Naive B cell (primary cell): ENCODE measurements around the gene FBXO48. TPM values are rescaled to one million over a fixed set of nuclear protein-coding genes. Genes with fewer than 3 reads are reported as not detected.

Experiments used
- ATAC-seq, 2 donors: fragments of 150-1000 bp; cut with Tn5 transposase; 2 replicates each; pipeline ENCODE4 v1.10.0; 2021; ENCODE audit warnings: low read depth in 2 of 2, mild to moderate bottlenecking in 2 of 2, moderate library complexity in 2 of 2
- DNase-seq: peaks from one replicate; pipeline ENCODE4 v3.0.0; 2022
- H3K27ac Mint-ChIP-seq, 6 donors: one replicate each; pipeline ENCODE4 v1.8.0; 2020 to 2022; ENCODE audit warnings: mild to moderate bottlenecking in 6 of 6, mixed read lengths in 6 of 6, moderate library complexity in 5 of 6, inconsistent platforms in 2 of 6
- H3K27me3 Mint-ChIP-seq, 3 donors: one replicate each; pipeline ENCODE4 v1.8.0; 2021 to 2022; ENCODE audit warnings: mixed read lengths in 3 of 3, mild to moderate bottlenecking in 1 of 3
- H3K36me3 Mint-ChIP-seq, 2 donors: one replicate each; pipeline ENCODE4 v1.8.0; 2020 to 2022; ENCODE audit warnings: mixed read lengths in 2 of 2, inconsistent platforms in 1 of 2, mild to moderate bottlenecking in 1 of 2
- H3K4me1 Mint-ChIP-seq, 3 donors: one replicate each; pipeline ENCODE4 v1.8.0; 2020 to 2022; ENCODE audit warnings: mixed read lengths in 3 of 3, inconsistent platforms in 1 of 3, mild to moderate bottlenecking in 1 of 3, moderate library complexity in 1 of 3
- H3K4me3 Mint-ChIP-seq, 8 donors: one replicate each; pipeline ENCODE4 v1.8.0; 2020 to 2022; ENCODE audit warnings: mild to moderate bottlenecking in 8 of 8, mixed read lengths in 8 of 8, moderate library complexity in 8 of 8, inconsistent platforms in 2 of 8
- H3K9me3 Mint-ChIP-seq, 7 donors: one replicate each; pipeline ENCODE4 v1.8.0; 2020 to 2022; ENCODE audit warnings: mixed read lengths in 7 of 7, mild to moderate bottlenecking in 5 of 7, inconsistent platforms in 2 of 7, moderate library complexity in 1 of 7
- polyA plus RNA-seq, 6 donors: library from polyadenylated mRNA; unstranded; fragments of 300-500 nt; fragmentation: Illumina TruSeq; gene quantifications; one replicate each; pipeline ENCODE4 v1.2.3, GENCODE V29; 2021; ENCODE audit warnings: low read depth in 6 of 6

Gene FBXO48, protein sequence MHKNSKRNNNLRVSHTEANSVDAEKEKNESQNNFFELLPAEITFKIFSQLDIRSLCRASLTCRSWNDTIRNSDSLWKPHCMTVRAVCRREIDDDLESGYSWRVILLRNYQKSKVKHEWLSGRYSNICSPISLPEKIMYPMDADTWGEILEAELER
- under 1 TPM; 0.19 to 0.58 (median 0.42) TPM for polyA plus RNA-seq

DNA sequence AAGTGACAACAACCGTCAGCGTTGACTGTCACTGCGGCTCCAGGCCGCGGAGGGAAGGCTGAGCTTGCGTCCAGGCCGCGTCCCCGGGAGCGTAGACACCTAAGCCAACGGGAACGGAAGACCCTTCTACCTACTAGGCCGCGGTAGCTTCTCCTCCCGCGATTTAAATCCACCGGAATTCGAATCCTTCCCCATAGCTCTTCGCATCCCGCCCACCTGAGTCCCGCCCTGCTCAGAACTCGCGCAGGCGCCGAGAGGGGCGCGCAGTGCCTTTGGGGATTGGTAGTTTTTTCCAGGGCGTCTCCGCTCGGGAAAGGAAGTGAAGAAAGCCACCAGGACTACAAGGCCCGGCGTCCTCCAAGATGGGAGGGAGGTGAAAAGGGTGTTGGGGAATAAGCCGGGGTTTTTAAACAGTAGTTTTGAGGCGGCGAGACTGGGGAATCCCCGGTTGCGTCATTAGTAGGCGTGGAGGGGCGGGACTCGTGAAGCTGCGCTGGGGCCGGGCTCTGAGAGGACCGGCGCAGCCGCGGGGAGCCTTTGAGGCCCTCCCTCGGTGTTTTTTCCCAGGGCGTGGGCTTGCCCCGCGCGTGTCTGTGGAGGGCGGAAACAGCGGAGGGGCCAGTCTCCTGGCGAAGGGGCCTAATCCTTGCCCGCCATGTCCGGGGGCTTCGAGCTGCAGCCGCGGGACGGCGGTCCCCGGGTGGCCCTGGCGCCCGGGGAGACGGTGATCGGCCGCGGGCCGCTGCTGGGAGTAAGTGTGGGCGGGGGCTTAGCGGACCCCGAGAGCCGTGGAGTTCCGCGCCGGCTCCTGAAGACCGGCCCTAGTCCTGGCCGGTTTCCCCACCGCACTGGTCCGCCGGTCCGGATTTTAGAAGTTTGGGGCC, at the start of gene FBXO48, which contains the start of gene APLF:
FBXO48 (minus strand) TSS at position 218 of the 884 bp plus-strand sequence. CDS start 2,149 bp downstream, outside the sequence.
APLF (plus strand) TSS at position 509 of the 884 bp plus-strand sequence; CDS start at position 656, 147 bp downstream.
- ATAC-seq (peak; percentile 86 to 88), DNase-seq (peak; percentile 99)
- Mint-ChIP-seq H3K36me3 (no peaks in the 10 kb centered on the region), H3K9me3 (no peaks in the 10 kb centered on the region), H3K27ac (peak within 1 kb of the TSS; percentile 91 to 99 (median 96)), H3K4me3 (peak within 1 kb of the TSS; percentile 93 to 98 (median 98)), H3K4me1 (peaks cover 10 to 30% (median 25%) of the 10 kb centered on the region in 3 donors), H3K27me3 (no peaks in the 10 kb centered on the region)

DNA sequence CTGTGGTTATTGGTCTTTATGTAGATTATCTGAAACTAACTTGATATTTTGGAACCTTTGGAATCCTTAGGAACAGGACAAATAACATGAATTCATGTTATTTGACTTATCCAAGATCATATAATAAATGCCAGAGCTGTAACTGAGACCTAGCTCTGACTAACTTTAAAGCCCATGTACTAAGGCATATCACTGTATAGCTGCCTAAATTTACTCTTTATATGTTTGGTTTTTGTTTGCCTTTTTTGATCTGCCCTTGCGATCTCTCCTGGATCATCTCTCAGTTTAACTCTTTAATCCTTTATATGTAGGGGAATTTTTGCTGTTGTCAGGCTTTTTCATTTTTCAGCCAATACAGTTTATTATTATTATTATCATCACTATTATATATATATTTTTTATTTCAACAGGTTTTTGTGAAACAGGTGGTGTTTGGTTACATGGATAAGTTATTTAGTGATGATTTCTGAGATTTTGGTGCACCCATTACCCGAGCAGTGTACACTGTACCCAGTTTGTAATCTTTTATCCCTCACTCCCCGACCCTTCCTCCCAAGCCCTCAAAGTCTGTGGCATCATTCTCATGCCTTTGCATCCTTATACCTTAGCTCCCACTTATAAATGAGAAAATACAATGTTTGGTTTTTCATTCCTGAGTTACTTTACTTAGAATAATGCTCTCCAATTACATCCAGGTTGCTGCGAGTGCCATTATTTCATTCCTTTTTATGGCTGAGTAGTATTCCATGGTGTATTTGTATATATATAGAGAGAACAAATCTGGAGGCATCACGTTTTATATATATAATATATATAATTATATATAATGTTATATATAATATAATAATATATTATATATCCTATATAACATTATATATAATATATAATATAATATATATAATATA, 49.2 kb upstream of the FBXO48 start:
- Mint-ChIP-seq H3K9me3 (peaks cover 0 to 20% (median 3%) of the 10 kb centered on the region in 7 donors), H3K27me3 (no peaks in the 10 kb centered on the region), H3K27ac (peak overlapping the region in 2 of 6 donors; percentile 9 to 62), H3K4me3 (no peak overlapping the region), H3K36me3 (peaks cover 0 to 12% of the 10 kb centered on the region in 2 donors), H3K4me1 (no peaks in the 10 kb centered on the region)
- DNase-seq: no peak
- no peak for ATAC-seq

DNA sequence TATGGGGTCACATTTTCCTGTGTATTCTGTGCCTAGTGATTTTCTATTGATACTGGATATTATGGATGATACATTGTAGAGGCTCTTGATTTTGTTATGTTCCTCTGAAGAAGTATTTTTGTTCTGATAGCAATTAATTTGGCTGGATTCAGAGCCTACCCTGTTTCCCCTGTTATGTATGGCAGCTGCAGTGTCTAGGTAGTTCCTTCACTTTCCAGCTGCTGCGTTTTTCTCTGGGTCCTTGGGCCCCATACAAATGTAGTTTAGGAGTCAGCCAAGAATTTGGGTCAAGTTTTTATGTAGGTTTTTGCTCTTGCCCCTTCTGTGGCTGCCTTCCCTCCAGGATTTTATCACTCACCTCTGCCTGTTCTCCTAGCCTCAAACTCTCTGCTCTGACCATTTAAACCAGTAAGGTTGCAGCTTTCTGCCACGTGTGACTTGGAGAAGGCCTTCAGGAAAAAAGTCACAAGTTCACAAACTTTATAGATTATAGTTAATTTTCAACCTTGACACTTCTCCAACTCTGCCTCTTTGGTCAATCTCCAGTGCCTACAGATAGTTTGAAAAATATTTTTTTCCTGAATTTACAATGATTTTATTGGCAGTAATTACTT, 47.3 kb upstream of the FBXO48 start:
- Mint-ChIP-seq H3K27ac (no peak overlapping the region), H3K36me3 (peaks cover 0 to 12% of the 10 kb centered on the region in 2 donors), H3K9me3 (peaks cover 0 to 20% (median 3%) of the 10 kb centered on the region in 7 donors), H3K4me1 (no peaks in the 10 kb centered on the region), H3K4me3 (no peak overlapping the region), H3K27me3 (no peaks in the 10 kb centered on the region)
- ATAC-seq (no peak), DNase-seq (no peak)

GRCh38 chr2:68512966-68513365, 45.9 kb upstream of the FBXO48 start:
- Mint-ChIP-seq H3K36me3 (peaks cover 0 to 18% of the 10 kb centered on the region in 2 donors), H3K27ac (peak overlapping the region in 1 of 6 donors; percentile 3), H3K4me3 (no peak overlapping the region), H3K9me3 (peaks cover 0 to 20% (median 6%) of the 10 kb centered on the region in 7 donors), H3K27me3 (no peaks in the 10 kb centered on the region), H3K4me1 (no peaks in the 10 kb centered on the region)
- no peak for ATAC-seq
- DNase-seq: no peak

DNA sequence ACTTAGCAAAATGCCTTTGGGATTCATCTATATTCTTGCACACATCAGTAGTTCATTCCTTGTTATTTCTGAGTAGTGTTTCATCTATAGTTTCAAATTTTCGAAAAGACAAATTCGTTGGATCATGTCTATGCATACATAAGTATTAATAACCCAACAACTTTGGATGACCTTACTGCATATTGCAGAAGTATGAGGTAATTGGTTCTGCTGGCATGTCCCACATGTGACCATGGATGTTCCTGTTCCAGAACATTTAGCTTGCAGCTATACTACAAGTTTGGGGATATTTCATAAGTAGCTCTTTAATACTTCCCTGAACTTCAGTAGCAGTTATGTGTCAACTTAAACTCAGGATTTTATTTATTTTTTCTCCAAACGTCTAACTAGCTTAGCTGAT, 45.2 kb upstream of the FBXO48 start:
- Mint-ChIP-seq H3K4me1 (no peaks in the 10 kb centered on the region), H3K36me3 (peaks cover 0 to 20% of the 10 kb centered on the region in 2 donors), H3K27ac (no peak overlapping the region), H3K4me3 (no peak overlapping the region), H3K9me3 (peaks cover 0 to 20% (median 6%) of the 10 kb centered on the region in 7 donors), H3K27me3 (no peaks in the 10 kb centered on the region)
- no peak for ATAC-seq
- no peak for DNase-seq

DNA sequence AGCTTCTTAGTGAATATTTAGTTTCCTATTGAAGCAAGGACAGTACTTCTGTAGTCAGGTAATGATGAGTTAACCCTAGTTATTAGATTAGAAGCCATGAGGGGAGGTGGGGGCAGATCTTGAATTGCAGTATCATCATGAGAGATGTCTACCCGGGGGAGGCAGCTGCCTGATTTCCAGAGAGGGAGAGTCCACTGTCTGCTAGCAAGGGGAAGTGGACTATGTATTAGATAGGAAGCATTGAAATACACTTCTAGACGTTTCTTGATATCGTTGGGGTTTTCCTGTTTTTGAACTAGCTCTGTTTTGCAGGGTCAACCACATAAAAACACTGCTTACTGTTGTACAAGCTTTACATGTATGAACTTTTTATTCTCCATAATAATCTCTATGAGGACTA, 39.1 kb upstream of the FBXO48 start:
- DNase-seq: no peak
- H3K27ac Mint-ChIP-seq: peak overlapping the region in 1 of 6 donors; percentile 17
- no peak overlapping the region for H3K4me3 Mint-ChIP-seq

GRCh38 chr2:68505603-68506159, 38.6 kb upstream of the FBXO48 start:
- peaks cover 0 to 5% (median 2%) of the 10 kb centered on the region in 7 donors for H3K9me3 Mint-ChIP-seq
- ATAC-seq (no peak), DNase-seq (no peak)
- H3K36me3 Mint-ChIP-seq: peaks cover 0 to 10% of the 10 kb centered on the region in 2 donors
- no peaks in the 10 kb centered on the region for H3K4me1 Mint-ChIP-seq
- H3K27me3 Mint-ChIP-seq: no peaks in the 10 kb centered on the region
- H3K27ac Mint-ChIP-seq: no peak overlapping the region
- H3K4me3 Mint-ChIP-seq: no peak overlapping the region

More for the DNA sequence above, 39.1 kb upstream of the FBXO48 start:
- H3K9me3 Mint-ChIP-seq: peaks cover 0 to 5% (median 2%) of the 10 kb centered on the region in 7 donors
- H3K27me3 Mint-ChIP-seq: no peaks in the 10 kb centered on the region
- H3K36me3 Mint-ChIP-seq: peaks cover 0 to 10% of the 10 kb centered on the region in 2 donors
- H3K4me1 Mint-ChIP-seq: no peaks in the 10 kb centered on the region
- ATAC-seq: no peak

GRCh38 chr2:68501768-68502167, 34.7 kb upstream of the FBXO48 start:
- H3K4me3 Mint-ChIP-seq: no peak overlapping the region
- H3K27ac Mint-ChIP-seq: no peak overlapping the region
- ATAC-seq: no peak
- no peaks in the 10 kb centered on the region for H3K4me1 Mint-ChIP-seq
- H3K27me3 Mint-ChIP-seq: no peaks in the 10 kb centered on the region
- H3K36me3 Mint-ChIP-seq: peaks cover 0 to 6% of the 10 kb centered on the region in 2 donors
- peaks cover 1 to 7% (median 4%) of the 10 kb centered on the region in 7 donors for H3K9me3 Mint-ChIP-seq
- no peak for DNase-seq

DNA sequence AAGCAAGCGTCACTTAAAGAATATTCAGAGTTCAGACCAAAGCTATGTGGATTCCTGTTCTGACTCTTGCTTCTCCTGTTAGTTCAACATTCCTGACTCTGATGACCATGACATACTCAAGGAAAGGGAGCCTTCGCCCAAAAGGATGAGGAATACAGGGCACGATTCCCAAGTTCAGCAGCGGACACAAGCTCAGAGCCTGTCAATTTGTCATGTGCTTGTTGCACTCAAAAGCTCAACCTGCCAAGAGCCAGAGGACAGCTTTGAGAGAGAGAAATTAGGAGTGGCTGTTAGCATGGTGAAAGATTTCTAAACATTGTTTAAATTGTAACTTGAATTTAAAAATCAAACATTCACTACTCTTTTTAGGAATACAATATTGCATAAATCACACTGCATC, 33.6 kb upstream of the FBXO48 start:
- H3K9me3 Mint-ChIP-seq: peaks cover 6 to 12% (median 9%) of the 10 kb centered on the region in 7 donors
- ATAC-seq: no peak
- H3K36me3 Mint-ChIP-seq: peaks cover 0 to 11% of the 10 kb centered on the region in 2 donors
- H3K4me1 Mint-ChIP-seq: no peaks in the 10 kb centered on the region
- H3K27me3 Mint-ChIP-seq: no peaks in the 10 kb centered on the region
- H3K4me3 Mint-ChIP-seq: no peak overlapping the region
- no peak overlapping the region for H3K27ac Mint-ChIP-seq
- DNase-seq: no peak

- Mint-ChIP-seq H3K36me3 (peaks cover 0 to 11% of the 10 kb centered on the region in 2 donors), H3K9me3 (peaks cover 7 to 17% (median 11%) of the 10 kb centered on the region in 7 donors), H3K27me3 (no peaks in the 10 kb centered on the region), H3K27ac (no peak overlapping the region), H3K4me3 (no peak overlapping the region), H3K4me1 (no peaks in the 10 kb centered on the region)
- no peak for DNase-seq
- ATAC-seq: no peak
These were observed 32.0 kb upstream of the FBXO48 start for GRCh38 chr2:68499133-68499532.

- Mint-ChIP-seq H3K36me3 (peaks cover 0 to 3% of the 10 kb centered on the region in 2 donors), H3K27ac (no peak overlapping the region), H3K9me3 (peaks cover 2 to 12% (median 8%) of the 10 kb centered on the region in 7 donors), H3K27me3 (no peaks in the 10 kb centered on the region), H3K4me3 (no peak overlapping the region), H3K4me1 (peaks cover 0 to 5% (median 5%) of the 10 kb centered on the region in 3 donors)
- ATAC-seq: no peak
- no peak for DNase-seq
These were observed 24.5 kb upstream of the FBXO48 start for GRCh38 chr2:68491582-68491981.

- Mint-ChIP-seq H3K4me1 (peaks cover 0 to 5% (median 5%) of the 10 kb centered on the region in 3 donors), H3K27me3 (no peaks in the 10 kb centered on the region), H3K4me3 (no peak overlapping the region), H3K27ac (peak overlapping the region in 1 of 6 donors; percentile 4), H3K36me3 (no peaks in the 10 kb centered on the region), H3K9me3 (peaks cover 0 to 5% (median 0%) of the 10 kb centered on the region in 7 donors)
- no peak for DNase-seq
- ATAC-seq: no peak
These were observed 22.2 kb upstream of the FBXO48 start for GRCh38 chr2:68489282-68489681.
